Activated T-cell treated with anti-CD3 and anti-CD28 coated beads, Interleukin-2, amount 50 U/mL, for 4 hours (primary cell): ENCODE data around the gene NFIB. TPM values are rescaled to one million over a fixed set of nuclear protein-coding genes. Genes with fewer than 3 reads are reported as not detected.

ENCODE experiments used
- ATAC-seq, 2 donors: fragments of 200-7000 bp; cut with Tn5 transposase; one replicate each; pipeline ENCODE4 v1.10.0; 2021
- DNase-seq: peaks from one replicate; pipeline ENCODE4 v3.0.0-alpha.2; 2020
- H3K27me3 Mint-ChIP-seq: one replicate; pipeline ENCODE4 v1.8.0; 2021; ENCODE audit warnings: low read depth, mixed read lengths
- H3K36me3 Mint-ChIP-seq: one replicate; pipeline ENCODE4 v1.8.0; 2022; ENCODE audit warnings: mixed read lengths; ENCODE audit not compliant: insufficient read depth
- H3K4me1 Mint-ChIP-seq: one replicate; pipeline ENCODE4 v1.8.0; 2021; ENCODE audit warnings: low read depth, mixed read lengths
- H3K4me3 Mint-ChIP-seq: one replicate; pipeline ENCODE4 v1.8.0; 2021; ENCODE audit warnings: mild to moderate bottlenecking, moderate library complexity, mixed read lengths
- H3K9me3 Mint-ChIP-seq: one replicate; pipeline ENCODE4 v1.8.0; 2021; ENCODE audit warnings: mixed read lengths
- total RNA-seq, 3 donors: library from RNA; stranded (reverse); gene quantifications; one replicate each; pipeline ENCODE4 v1.2.1, GENCODE V29; 2021

NFIB gene
- total RNA-seq, 3 donors from 2014 or later: 0.20 to 0.42 (median 0.30) TPM

DNA sequence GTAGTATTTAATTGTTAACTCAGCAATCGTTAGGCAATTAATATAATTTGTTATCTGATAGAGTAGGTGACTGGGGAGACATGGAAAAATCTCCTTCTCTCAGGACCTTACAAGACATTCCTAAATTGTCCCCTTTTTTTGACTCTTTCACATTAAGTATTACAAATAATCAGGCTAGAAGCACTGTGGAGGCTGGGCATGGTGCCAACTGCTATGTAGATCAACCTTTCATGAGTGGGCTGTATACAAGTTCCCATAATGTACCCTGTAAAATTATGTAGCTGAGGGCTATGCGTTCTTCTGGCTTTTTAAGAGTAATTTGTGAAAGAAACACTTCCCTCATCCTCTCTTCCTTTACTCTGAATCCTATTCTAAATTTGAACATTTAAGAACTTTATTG is 140.2 kb downstream of the NFIB start:
- no peak for ATAC-seq
- H3K4me1 Mint-ChIP-seq: no peaks in the 10 kb centered on the region
- no peaks in the 10 kb centered on the region for H3K36me3 Mint-ChIP-seq
- H3K4me3 Mint-ChIP-seq: no peak overlapping the region
- DNase-seq: no peak
- H3K27me3 Mint-ChIP-seq: peaks cover 2% of the 10 kb centered on the region
- peaks cover 3% of the 10 kb centered on the region for H3K9me3 Mint-ChIP-seq

DNA sequence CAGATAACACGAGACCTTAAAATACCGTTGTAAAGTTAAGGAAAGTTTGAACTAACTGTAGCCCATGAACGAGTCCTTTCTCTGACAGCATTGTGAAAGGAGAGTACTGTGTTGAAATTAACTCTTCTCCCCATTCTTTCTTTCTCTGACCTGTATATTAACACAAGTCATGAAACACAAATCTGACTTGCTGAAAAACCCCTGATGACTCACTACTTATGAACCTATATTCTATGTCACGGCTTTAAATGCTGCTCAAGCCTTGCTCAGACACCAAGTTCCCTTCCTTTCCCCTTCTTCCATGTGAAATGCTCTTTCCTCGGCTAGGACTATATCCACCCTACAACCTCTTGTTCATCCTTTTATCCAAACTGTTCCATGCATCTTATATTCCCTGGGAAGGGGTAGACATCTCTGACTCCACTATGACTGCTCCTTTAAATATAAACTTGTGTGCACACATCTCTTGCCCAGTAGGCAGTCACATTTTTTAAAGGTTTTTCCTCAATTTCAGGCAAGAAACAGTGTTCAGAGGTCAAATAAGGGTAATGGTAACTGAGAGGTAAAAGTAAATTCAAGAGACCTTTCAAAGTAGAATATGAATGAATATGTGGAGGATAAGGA is 142.9 kb downstream of the NFIB start:
- Mint-ChIP-seq H3K4me3 (no peak overlapping the region), H3K4me1 (no peaks in the 10 kb centered on the region), H3K9me3 (peaks cover 8% of the 10 kb centered on the region), H3K27me3 (peaks cover 2% of the 10 kb centered on the region), H3K36me3 (no peaks in the 10 kb centered on the region)
- no peak for DNase-seq
- no peak for ATAC-seq

DNA sequence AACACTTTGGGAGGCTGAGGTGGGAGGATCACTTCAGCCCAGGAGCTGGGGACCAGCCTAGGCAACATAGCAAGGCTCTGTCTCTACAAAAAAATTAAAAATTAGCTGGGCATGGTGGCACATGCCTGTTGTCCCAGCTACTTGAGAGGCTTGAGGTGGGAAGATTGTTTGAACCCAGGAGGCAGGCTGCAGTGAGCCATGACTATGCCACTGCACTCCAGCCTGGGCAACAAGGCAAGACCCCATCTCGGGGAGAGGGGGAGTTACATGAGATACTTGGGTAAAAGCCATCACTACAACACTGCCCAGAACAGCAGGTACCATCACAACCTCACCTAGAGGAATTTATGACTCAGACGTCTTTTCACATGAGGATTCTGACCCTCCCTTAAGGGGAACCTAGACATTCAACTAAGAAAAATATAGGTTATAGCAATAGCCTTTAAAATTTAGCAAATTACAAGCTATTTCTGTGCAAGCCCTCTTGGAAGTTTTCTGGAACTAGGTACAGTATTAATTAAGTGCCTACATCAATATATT is 143.5 kb downstream of the NFIB start:
- ATAC-seq (no peak), DNase-seq (no peak)
- Mint-ChIP-seq H3K4me1 (no peaks in the 10 kb centered on the region), H3K36me3 (no peaks in the 10 kb centered on the region), H3K27me3 (peaks cover 2% of the 10 kb centered on the region), H3K4me3 (no peak overlapping the region), H3K9me3 (peaks cover 8% of the 10 kb centered on the region)

DNA sequence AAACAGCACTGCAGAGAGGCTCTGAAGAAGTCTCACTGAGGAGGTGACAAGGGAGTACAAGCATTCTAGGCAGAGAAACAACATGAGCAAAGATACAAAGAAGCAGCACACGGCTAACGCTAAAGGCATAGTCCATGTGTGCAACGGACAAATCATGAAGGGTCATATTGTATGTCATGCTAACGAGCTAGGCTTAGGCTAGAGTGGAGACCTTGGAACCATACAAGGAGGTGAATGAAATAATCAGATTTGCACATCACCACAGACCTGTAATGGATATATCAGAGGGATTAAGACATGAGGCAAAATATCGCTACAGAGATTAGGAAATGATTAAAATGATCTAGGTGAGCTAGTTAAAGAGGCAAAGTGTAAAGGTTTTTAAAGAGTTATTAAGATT is 145.6 kb downstream of the NFIB start:
- H3K4me3 Mint-ChIP-seq: no peak overlapping the region
- peaks cover 8% of the 10 kb centered on the region for H3K9me3 Mint-ChIP-seq
- H3K27me3 Mint-ChIP-seq: peaks cover 2% of the 10 kb centered on the region
- no peaks in the 10 kb centered on the region for H3K4me1 Mint-ChIP-seq
- H3K36me3 Mint-ChIP-seq: no peaks in the 10 kb centered on the region
- ATAC-seq (no peak), DNase-seq (no peak)

DNA sequence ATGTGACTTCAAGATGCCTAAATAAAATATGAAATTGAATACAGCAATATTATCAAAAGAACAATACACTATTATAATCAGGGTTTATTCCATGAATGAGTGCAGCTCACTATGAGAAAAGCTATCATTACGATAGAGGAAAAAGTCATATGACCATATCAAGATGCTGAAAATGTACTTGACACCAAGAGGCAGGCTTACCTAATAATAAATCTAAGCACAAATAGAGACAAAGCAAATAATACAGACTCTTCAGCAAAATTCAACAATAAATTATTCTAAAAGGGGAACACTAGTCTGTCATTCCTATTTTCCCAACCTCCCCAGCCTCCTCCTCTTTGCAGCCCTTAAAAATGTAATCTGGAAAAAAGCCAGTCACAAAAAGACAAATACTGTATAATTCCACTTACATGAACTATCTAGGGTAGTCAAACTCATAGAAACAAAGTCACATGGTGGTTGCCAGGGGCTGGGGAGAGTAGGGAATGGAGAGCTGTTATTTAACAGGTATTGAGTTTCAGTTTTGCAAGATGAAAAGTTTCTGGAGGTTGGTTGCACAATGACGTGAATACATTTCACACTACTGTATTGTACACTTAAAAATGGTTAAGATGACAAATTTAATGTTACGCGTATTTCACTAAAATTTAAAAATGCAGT is 148.4 kb downstream of the NFIB start:
- H3K4me3 Mint-ChIP-seq: no peak overlapping the region
- no peaks in the 10 kb centered on the region for H3K4me1 Mint-ChIP-seq
- ATAC-seq (no peak), DNase-seq (no peak)
- peaks cover 4% of the 10 kb centered on the region for H3K9me3 Mint-ChIP-seq
- H3K36me3 Mint-ChIP-seq: no peaks in the 10 kb centered on the region
- no peaks in the 10 kb centered on the region for H3K27me3 Mint-ChIP-seq

DNA sequence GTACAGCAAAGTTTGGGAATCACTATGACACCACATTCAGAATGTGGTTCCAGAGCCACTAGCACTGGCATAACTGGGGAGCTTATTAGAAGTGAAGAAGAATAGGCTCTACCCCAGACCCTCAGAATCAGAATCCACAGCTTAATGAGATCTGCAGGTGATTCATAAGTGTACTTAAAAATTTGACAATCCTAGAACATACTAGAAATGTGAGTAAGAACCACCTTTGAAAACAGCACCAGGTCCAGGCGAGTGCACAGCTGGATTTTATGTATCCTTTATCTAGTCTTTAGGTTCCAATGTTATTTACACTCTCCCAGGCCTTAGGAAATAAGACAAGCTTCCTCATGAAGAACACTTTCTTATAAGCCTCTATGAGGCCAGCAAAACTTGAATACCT is 149.0 kb downstream of the NFIB start:
- no peaks in the 10 kb centered on the region for H3K4me1 Mint-ChIP-seq
- H3K36me3 Mint-ChIP-seq: no peaks in the 10 kb centered on the region
- ATAC-seq (no peak), DNase-seq (no peak)
- H3K4me3 Mint-ChIP-seq: no peak overlapping the region
- H3K9me3 Mint-ChIP-seq: peaks cover 4% of the 10 kb centered on the region
- H3K27me3 Mint-ChIP-seq: no peaks in the 10 kb centered on the region

DNA sequence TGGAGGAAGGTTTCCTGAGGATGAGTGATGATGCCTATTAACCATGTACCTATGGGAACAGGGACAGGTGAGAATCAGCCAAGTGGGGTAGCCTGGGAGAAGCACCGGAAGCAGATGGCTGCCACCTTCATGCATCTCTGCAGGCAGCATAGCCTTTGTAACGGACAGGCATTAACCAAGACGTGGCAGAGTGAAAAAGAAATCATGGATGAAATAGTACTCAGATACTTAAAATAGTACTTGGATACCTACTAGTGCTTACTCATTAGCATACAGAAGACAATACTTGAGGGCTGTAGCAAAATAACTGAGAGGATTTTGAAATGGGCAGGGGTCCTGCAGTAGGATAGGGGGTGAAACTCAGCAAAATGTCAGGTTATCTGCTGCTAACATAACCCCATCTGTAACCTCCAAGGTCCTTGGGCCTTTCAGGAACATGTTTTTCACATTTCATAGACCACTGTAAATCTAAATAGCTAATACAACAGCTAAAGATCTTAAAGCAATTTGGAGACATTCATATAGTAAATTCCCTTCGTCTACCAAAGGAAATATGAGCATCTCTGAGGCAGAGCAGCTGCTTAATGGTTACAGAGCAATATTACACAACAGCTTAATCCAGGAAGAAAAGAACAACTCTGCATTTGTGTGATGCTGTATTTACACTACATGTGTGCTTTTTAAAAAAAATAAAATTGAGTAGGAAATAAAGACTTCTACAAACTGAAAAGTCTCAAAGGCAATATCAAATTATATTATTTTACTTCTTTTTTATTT is 154.3 kb downstream of the NFIB start:
- Mint-ChIP-seq H3K27me3 (peaks cover 2% of the 10 kb centered on the region), H3K4me1 (peaks cover 2% of the 10 kb centered on the region), H3K4me3 (no peak overlapping the region), H3K36me3 (no peaks in the 10 kb centered on the region), H3K9me3 (no peaks in the 10 kb centered on the region)
- no peak for ATAC-seq
- no peak for DNase-seq

DNA sequence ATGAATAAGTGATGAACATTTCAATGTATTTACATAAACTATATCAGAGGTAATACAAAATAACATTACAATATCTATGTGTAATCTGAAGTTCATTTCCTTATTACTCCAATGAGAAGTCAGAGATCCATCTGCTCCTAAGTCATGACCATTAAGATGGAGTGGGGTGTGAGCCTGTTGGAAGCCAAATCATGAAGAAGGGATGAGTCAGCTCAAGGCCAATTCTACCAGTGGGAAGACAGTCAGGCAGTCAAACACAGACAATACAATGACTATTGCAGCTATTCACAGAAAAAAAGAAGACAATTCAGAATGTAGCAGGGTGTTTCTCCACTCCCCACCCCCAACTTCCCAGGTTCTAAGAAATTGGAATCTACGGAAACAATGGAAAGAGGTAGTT is 155.0 kb downstream of the NFIB start:
- DNase-seq (no peak), ATAC-seq (no peak)
- Mint-ChIP-seq H3K4me3 (no peak overlapping the region), H3K4me1 (peaks cover 2% of the 10 kb centered on the region), H3K36me3 (no peaks in the 10 kb centered on the region), H3K27me3 (peaks cover 2% of the 10 kb centered on the region), H3K9me3 (no peaks in the 10 kb centered on the region)

DNA sequence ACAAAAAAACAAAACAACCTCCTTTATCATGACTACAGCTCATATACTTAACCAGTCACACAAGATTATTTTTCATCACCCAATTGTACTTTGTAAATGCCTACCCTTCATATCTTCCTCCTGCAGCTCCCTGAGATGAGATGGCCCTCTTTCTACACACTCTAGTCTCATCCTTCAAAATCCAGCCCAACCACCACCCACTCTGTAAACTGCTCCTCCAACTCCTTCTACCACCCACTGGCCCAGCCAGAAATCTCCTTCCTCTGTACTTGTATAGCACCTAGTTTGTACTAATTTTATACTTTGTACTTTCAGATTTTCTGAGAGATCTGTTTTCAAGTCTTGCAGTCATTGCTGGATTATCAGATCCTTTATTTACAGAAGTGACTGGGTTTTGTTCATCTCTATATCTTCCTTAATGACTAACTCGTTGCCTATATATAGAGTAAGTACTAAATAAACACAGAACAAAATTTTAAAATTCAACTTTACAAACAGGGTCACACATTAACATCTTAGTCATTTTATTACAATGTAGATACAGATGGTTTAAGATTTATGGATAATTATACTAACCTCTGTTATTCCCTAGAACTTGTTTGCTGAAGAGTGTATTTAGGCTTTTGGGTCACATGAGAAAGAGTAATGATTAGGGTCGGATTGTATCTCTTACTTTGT is 155.7 kb downstream of the NFIB start:
- H3K36me3 Mint-ChIP-seq: no peaks in the 10 kb centered on the region

DNA sequence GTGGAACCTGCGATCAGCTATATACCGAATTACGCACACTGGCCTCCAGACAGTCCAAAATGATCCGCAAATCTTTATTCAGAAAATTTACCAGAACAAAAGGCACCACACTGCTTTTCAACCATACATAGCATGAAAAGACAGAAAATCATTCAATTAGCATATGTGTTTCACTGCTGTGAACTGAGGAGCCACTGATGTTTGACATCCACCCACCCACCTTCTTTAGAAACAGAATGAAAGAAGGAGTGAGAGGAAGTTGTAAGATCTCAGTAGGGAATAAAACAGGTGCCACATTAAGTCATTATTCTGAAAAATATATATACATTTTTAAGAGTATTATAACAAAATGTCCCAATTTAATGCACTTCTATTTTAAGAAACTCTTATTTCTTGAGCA is 156.8 kb downstream of the NFIB start:
- no peaks in the 10 kb centered on the region for H3K9me3 Mint-ChIP-seq
- DNase-seq (no peak), ATAC-seq (no peak)
- H3K4me1 Mint-ChIP-seq: peaks cover 2% of the 10 kb centered on the region
- H3K4me3 Mint-ChIP-seq: no peak overlapping the region
- no peaks in the 10 kb centered on the region for H3K36me3 Mint-ChIP-seq
- H3K27me3 Mint-ChIP-seq: peaks cover 2% of the 10 kb centered on the region

More for the DNA sequence above, 155.7 kb downstream of the NFIB start:
- Mint-ChIP-seq H3K4me3 (no peak overlapping the region), H3K9me3 (no peaks in the 10 kb centered on the region), H3K27me3 (peaks cover 2% of the 10 kb centered on the region), H3K4me1 (peaks cover 2% of the 10 kb centered on the region)
- ATAC-seq (no peak), DNase-seq (no peak)

DNA sequence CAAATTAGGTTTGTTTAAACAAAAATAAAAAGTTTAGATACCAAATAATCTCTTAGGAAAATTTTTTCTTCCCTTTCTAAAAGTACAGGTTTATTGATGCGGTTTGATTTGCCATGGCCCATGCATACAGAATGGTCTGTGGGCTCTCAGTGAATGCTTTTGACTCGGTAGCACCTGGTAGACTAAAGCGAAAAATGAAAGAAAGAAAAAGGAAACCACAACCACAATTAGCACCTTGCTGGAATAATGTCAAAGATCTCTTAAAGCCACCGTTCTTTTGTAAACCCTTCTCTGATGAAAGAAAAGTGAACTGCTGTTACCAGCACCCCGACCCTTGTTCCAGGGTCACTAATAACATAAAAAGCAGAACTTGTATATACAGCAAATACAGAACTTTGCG is 157.9 kb downstream of the NFIB start:
- H3K4me1 Mint-ChIP-seq: peaks cover 2% of the 10 kb centered on the region
- no peak for ATAC-seq

DNA sequence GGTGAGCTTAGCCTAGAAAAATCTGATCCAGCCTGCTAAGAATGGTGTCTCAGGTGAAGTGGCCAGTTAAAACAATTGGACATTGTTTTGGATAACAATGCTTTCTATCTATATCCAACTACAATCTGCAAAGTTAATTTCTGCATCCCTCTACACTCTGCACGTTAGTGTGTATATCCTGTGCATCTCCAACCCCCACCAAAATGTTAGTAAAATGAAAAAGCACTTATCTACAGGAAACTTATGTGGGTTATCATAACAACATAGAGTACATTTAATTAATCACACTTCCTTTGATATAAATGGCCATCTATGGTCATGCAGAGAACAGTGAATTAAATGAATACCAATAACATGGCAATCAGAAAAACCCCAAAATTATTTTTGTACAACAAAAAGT is 158.7 kb downstream of the NFIB start:
- Mint-ChIP-seq H3K27me3 (peaks cover 2% of the 10 kb centered on the region), H3K4me3 (no peak overlapping the region), H3K9me3 (no peaks in the 10 kb centered on the region), H3K36me3 (no peaks in the 10 kb centered on the region), H3K4me1 (peaks cover 2% of the 10 kb centered on the region)
- DNase-seq: no peak
- ATAC-seq: no peak

More for the DNA sequence above, 157.9 kb downstream of the NFIB start:
- Mint-ChIP-seq H3K4me3 (no peak overlapping the region), H3K9me3 (no peaks in the 10 kb centered on the region), H3K27me3 (peaks cover 2% of the 10 kb centered on the region), H3K36me3 (no peaks in the 10 kb centered on the region)
- DNase-seq: no peak

DNA sequence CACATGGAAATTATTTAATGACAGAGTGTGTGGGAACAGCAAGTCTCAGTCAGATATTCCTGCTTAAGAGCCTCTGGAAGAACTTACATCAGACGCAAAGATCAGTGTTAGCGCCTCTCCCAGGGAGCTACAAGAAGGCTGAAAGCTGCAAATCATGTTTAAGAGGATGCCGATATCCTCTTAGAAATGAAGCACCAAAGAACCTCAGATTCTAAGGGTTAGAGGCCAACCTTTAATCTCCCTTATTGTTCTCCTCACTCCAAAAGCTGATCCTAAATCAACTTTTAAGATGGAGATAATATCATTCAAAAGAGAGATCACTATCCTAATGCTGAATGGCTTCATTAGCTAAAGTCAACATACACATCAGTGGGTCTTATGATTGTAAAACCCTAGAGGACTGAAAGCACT is 160.6 kb downstream of the NFIB start:
- Mint-ChIP-seq H3K4me1 (peaks cover 2% of the 10 kb centered on the region), H3K9me3 (no peaks in the 10 kb centered on the region), H3K4me3 (no peak overlapping the region), H3K36me3 (no peaks in the 10 kb centered on the region), H3K27me3 (peaks cover 2% of the 10 kb centered on the region)
- DNase-seq (no peak), ATAC-seq (no peak)

DNA sequence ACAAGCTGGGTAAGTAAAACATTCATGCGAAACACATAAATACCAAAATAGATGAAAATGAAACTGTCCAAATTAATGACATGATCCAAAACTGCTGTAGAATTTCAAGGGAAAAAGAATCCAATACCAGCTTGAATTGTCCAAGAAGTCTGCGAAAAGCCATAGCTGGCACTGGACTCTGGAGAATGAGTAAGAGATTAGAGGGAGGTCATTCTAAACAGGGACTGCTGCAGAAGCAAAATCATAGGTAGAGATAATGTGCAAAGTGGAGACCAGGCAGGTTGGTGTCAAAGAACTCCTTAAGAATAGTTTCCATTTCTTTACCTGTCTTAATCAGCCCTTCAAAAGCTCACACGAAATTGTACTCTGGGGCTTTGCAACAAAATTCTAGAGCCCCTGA is 162.5 kb downstream of the NFIB start:
- Mint-ChIP-seq H3K4me3 (no peak overlapping the region), H3K4me1 (peaks cover 2% of the 10 kb centered on the region), H3K9me3 (no peaks in the 10 kb centered on the region), H3K36me3 (no peaks in the 10 kb centered on the region), H3K27me3 (no peaks in the 10 kb centered on the region)
- DNase-seq: no peak
- no peak for ATAC-seq
